OCI-LY3 (cell line): ENCODE measurements around the gene LRCH1.

Experiments
- EZH2phosphoT487 ChIP-seq: fragments of 200-600 bp; shearing (Covaris generic); IDR thresholded peaks from 2 replicates; pipeline ENCODE4 v1.6.1; 2018; ENCODE audit warnings: antibody characterized with exemption, mixed run types, low read depth
- TF ChIP-seq, protein P1 (sequence below): fragments of 200-600, 300-600 bp; sonication (generic); IDR thresholded peaks from 2 replicates; pipeline ENCODE4 v1.5.1; 2014; ENCODE audit warnings: antibody characterized with exemption, low read length, low read depth

DNA sequence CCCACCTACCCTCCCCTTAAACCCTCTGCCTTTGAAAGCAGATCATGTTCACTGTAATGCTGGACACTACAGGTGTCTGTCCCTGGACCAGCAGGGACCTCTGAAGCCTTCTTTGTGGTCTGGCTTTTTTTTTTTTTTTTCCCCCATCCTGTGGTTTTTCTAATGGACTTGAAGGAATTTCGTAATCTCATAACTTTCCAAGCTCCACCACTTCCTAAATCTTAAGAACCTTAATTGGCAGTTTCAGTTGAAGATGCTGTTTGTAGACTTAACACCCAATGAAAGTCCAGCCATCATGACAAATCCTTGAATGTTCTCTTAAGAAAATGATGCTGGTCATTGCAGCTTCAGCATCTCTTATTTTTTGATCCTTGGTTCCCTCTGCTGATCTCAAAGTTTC, 45.0 kb upstream of the LRCH1 start:
- no peak for TF ChIP-seq EZH2phosphoT487
- TF ChIP-seq, protein P1, sequence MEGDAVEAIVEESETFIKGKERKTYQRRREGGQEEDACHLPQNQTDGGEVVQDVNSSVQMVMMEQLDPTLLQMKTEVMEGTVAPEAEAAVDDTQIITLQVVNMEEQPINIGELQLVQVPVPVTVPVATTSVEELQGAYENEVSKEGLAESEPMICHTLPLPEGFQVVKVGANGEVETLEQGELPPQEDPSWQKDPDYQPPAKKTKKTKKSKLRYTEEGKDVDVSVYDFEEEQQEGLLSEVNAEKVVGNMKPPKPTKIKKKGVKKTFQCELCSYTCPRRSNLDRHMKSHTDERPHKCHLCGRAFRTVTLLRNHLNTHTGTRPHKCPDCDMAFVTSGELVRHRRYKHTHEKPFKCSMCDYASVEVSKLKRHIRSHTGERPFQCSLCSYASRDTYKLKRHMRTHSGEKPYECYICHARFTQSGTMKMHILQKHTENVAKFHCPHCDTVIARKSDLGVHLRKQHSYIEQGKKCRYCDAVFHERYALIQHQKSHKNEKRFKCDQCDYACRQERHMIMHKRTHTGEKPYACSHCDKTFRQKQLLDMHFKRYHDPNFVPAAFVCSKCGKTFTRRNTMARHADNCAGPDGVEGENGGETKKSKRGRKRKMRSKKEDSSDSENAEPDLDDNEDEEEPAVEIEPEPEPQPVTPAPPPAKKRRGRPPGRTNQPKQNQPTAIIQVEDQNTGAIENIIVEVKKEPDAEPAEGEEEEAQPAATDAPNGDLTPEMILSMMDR: no peak
